HepG2 (cell line): Measurements from ENCODE around the gene RAPGEF6. TPM values are rescaled to one million over a fixed set of nuclear protein-coding genes. Genes with fewer than 3 reads are reported as not detected.

Source experiments
- ATAC-seq: fragments of 200-7000 bp; cut with Tn5 transposase; 3 replicates; pipeline ENCODE4 v1.9.1; 2020; ENCODE audit warnings: mild to moderate bottlenecking, moderate library complexity
- BruUV-seq: library from RNA; stranded (reverse); fragments of 400-500 nt; replicated peaks from 2 replicates; lab custom pipeline; 2021; lab: Mats Ljungman, UMichigan
- CTCF ChIA-PET: fragments of 300-600 bp; formaldehyde crosslinking; extraction: SDS; loops from one replicate; lab custom pipeline; 2021; ENCODE audit warnings: low total read pairs, inconsistent platforms, low intra/inter-chr PET ratio; lab: Yijun Ruan, JAX
- POLR2A ChIA-PET: fragments of 350-600 bp; sonication (Branson Sonifier 250); formaldehyde crosslinking; loops from one replicate; lab custom pipeline; 2020; ENCODE audit warnings: antibody characterized with exemption, inconsistent platforms; lab: Yijun Ruan, JAX
- DNase-seq: peaks from one replicate; pipeline ENCODE4 v3.0.0-alpha.2; 2015; ENCODE audit warnings: low spot score
- FAIRE-seq: peaks from 3 replicates; lab custom pipeline; 2011; peaks lifted over from hg19 to GRCh38; lab: Jason Lieb, UNC
- H2AFZ ChIP-seq: one replicate; pipeline ENCODE4 v1.6.1; 2011; ENCODE audit warnings: low read length, inconsistent platforms
- H3K27ac ChIP-seq: fragments of 300-600 bp; 3 replicates; pipeline ENCODE4 v1.8.0; 2011; ENCODE audit warnings: mixed run types, mild to moderate bottlenecking, mixed read lengths, low read length, inconsistent platforms; ENCODE audit not compliant: insufficient read depth; ENCODE audit errors: extremely low read length
- H3K27me3 ChIP-seq, 2 experiments: fragments of 200-600 bp in 1 of 2; 2 replicates in 1 of 2; 3 replicates in 1 of 2; pipeline versions ENCODE4 v1.6.0 to v1.8.0; 2011; ENCODE audit warnings: low read length in 2 of 2, mild to moderate bottlenecking in 2 of 2, moderate library complexity in 2 of 2, inconsistent platforms in 1 of 2; ENCODE audit not compliant: insufficient read depth in 2 of 2, control insufficient read depth in 1 of 2
- H3K36me3 ChIP-seq, 2 experiments: fragments of 200-600 bp in 1 of 2; replicated peaks in 1 of 2; 2 replicates in 1 of 2; 3 replicates in 1 of 2; pipeline versions ENCODE4 v1.5.1 to v1.8.0; 2011; ENCODE audit warnings: low read length in 2 of 2, inconsistent platforms in 1 of 2; ENCODE audit not compliant: insufficient read depth in 2 of 2, control insufficient read depth in 1 of 2
- H3K4me1 ChIP-seq: 2 replicates; pipeline ENCODE4 v1.5.1; 2012; ENCODE audit warnings: low read length, inconsistent platforms; ENCODE audit not compliant: insufficient read depth
- H3K4me2 ChIP-seq: 2 replicates; pipeline ENCODE4 v1.6.0; 2011; ENCODE audit warnings: low read depth, low read length, inconsistent platforms
- H3K4me3 ChIP-seq, 3 experiments: fragments of 200-600 bp in 1 of 3; sonication (generic), shearing (Covaris generic) in 1 of 3; replicated peaks in 1 of 3; 2 replicates each; pipeline ENCODE4 v1.5.1; 2011 to 2016; ENCODE audit warnings: low read length in 3 of 3, inconsistent platforms in 2 of 3, low read depth in 2 of 3, mild to moderate bottlenecking in 2 of 3, control low read depth in 1 of 3, mixed read lengths in 1 of 3; ENCODE audit not compliant: insufficient read depth in 1 of 3
- H3K79me2 ChIP-seq: one replicate; pipeline ENCODE4 v1.6.1; 2011; ENCODE audit warnings: low read length, inconsistent platforms; ENCODE audit not compliant: insufficient read depth
- H3K9ac ChIP-seq: 2 replicates; pipeline ENCODE4 v1.6.0; 2011; ENCODE audit warnings: mild to moderate bottlenecking, low read depth, low read length, inconsistent platforms; ENCODE audit not compliant: insufficient read depth
- H3K9me3 ChIP-seq: 2 replicates; pipeline ENCODE4 v1.5.1; 2012; ENCODE audit warnings: mild to moderate bottlenecking, low read length
- H4K20me1 ChIP-seq: 2 replicates; pipeline ENCODE4 v1.6.0; 2011; ENCODE audit warnings: inconsistent platforms, mild to moderate bottlenecking, low read length, moderate library complexity; ENCODE audit not compliant: insufficient read depth
- AGO2 ChIP-seq: fragments of 200-400 bp; formaldehyde crosslinking; optimal IDR thresholded peaks from 2 replicates; pipeline ENCODE3; 2017; ENCODE audit warnings: mild to moderate bottlenecking, low read depth, low read length, moderate library complexity
- CCDC6 ChIP-seq: sonication (generic); formaldehyde crosslinking; IDR thresholded peaks from 2 replicates; pipeline ENCODE4 v1.8.1; 2022; ENCODE audit warnings: mild to moderate bottlenecking, missing genetic modification reagents, moderate library complexity
- FOXC1 ChIP-seq: sonication (generic); formaldehyde crosslinking; IDR thresholded peaks from 2 replicates; pipeline ENCODE4 v1.8.0; 2022; ENCODE audit warnings: mild to moderate bottlenecking, missing genetic modification reagents, borderline replicate concordance
- MAFK ChIP-seq, 2 experiments: IDR thresholded peaks in 1 of 2; conservative IDR thresholded peaks in 1 of 2; 2 replicates each; pipeline ENCODE4 v1.6.1; 2011; ENCODE audit warnings: improper control_type of control experiment in 2 of 2, low read length in 2 of 2
- NCOA2 ChIP-seq: sonication (generic); formaldehyde crosslinking; IDR thresholded peaks from 2 replicates; pipeline ENCODE4 v1.8.0; 2022; ENCODE audit warnings: inconsistent platforms
- NFKB2 ChIP-seq: sonication (generic); formaldehyde crosslinking; IDR thresholded peaks from 2 replicates; pipeline ENCODE4 v1.4.0; 2020; ENCODE audit warnings: missing genetic modification reagents, borderline replicate concordance
- RAD21 ChIP-seq: fragments of 450-650 bp; formaldehyde crosslinking; IDR thresholded peaks from 2 replicates; pipeline ENCODE4 v1.5.0; 2020; ENCODE audit warnings: mild to moderate bottlenecking
- RNF219 ChIP-seq: sonication (generic); formaldehyde crosslinking; IDR thresholded peaks from 2 replicates; pipeline ENCODE4 v1.5.0; 2020; ENCODE audit warnings: mild to moderate bottlenecking, missing genetic modification reagents
- TCF12 ChIP-seq, 2 experiments: fragments of 450-650 bp in 1 of 2; sonication (generic) in 1 of 2; formaldehyde crosslinking in 1 of 2; IDR thresholded peaks; 2 replicates each; pipeline versions ENCODE4 v1.6.1 to v1.8.0; 2017 to 2022; ENCODE audit warnings: antibody characterized with exemption in 1 of 2, mild to moderate bottlenecking in 1 of 2, missing genetic modification reagents in 1 of 2, moderate library complexity in 1 of 2
- ZNF652 ChIP-seq: IDR thresholded peaks from 2 replicates; pipeline ENCODE4 v1.6.1; 2016; ENCODE audit warnings: low read depth, borderline replicate concordance
- ZNF674 ChIP-seq: sonication (generic); formaldehyde crosslinking; IDR thresholded peaks from 2 replicates; pipeline ENCODE4 v1.5.0; 2020; ENCODE audit warnings: low read depth, mild to moderate bottlenecking, missing genetic modification reagents
- ZNF782 ChIP-seq: sonication (generic); formaldehyde crosslinking; IDR thresholded peaks from 2 replicates; pipeline ENCODE4 v1.4.0; 2020; ENCODE audit warnings: missing genetic modification reagents, mild to moderate bottlenecking, borderline replicate concordance
- WGBS: methylation state at CpG from one replicate; pipeline ENCODE4 v1.1.6; 2017; ENCODE audit warnings: low lambda C conversion rate; 5-methylcytosine and 5-hydroxymethylcytosine counted together
- in situ Hi-C: cut with HindIII; loops from 2 replicates; pipeline ENCODE4 v1.10.0; 2017; ENCODE audit warnings: low pct_unique_long_range_greater_than_20kb; ENCODE audit not compliant: extremely low pct_ligation_motif_present
- intact Hi-C: fragments of 100-400 bp; cut with micrococcal nuclease; formaldehyde crosslinking; loops from one replicate; pipeline ENCODE4 v1.10.0; 2022; ENCODE audit not compliant: unreplicated experiment
- polyA plus RNA-seq, 8 experiments: library from polyadenylated mRNA; depleted of rRNA in 3 of 8; stranded (reverse) in 7 of 8; unstranded in 1 of 8; fragments of >200 nt; fragmentation: Illumina TruSeq in 4 of 8; extraction: Trizol in 4 of 8; gene quantifications; 2 replicates each; pipeline versions ENCODE4 v1.2.1 to v1.2.3, GENCODE V29; 2011 to 2016; ENCODE audit warnings: low read depth in 4 of 8, missing spikeins in 1 of 8, mixed read lengths in 1 of 8; ENCODE audit not compliant: insufficient read depth in 1 of 8
- total RNA-seq, 5 experiments: library from RNA; depleted of rRNA; stranded (reverse); fragments of >200 nt; fragmentation: Illumina TruSeq; extraction: Trizol; gene quantifications; 2 replicates each; pipeline ENCODE4 v1.2.3, GENCODE V29; 2016; ENCODE audit warnings: low read depth in 1 of 5

The RAPGEF6 gene
- total and polyA plus RNA-seq, 2 of the 13 experiments (the other 11 are each of a cell fraction or from before 2014, with no cell fraction given) = 7.7 to 24.6 TPM

GRCh38 chr5:131608597-131608996, 26.4 kb downstream of the RAPGEF6 start:
- POLR2A ChIA-PET = interaction anchor here (1.5 to 3.2 kb wide), 2 partner anchors 25 to 31 kb away, joined by 5 to 31 read pairs; no protein-coding TSS in a partner anchor
- H4K20me1 ChIP-seq = 0 out of 2 replicates have a peak, but pooled peaks cover 8% of the 10 kb centered on the region
- H3K9me3 ChIP-seq = no peaks in the 10 kb centered on the region
- WGBS = 98% methylated on average over 5 of the region's 5 CpGs
- in situ Hi-C loops = no loop called here
- H3K79me2 ChIP-seq = peaks cover 94% of the 10 kb centered on the region
- no peak overlapping the region for H3K4me3 ChIP-seq
- H3K27ac ChIP-seq = peak overlapping the region; percentile 94
- H3K4me2 ChIP-seq = no peak overlapping the region
- no peak overlapping the region for H3K9ac ChIP-seq
- H3K27me3 ChIP-seq = no peaks in the 10 kb centered on the region
- no peak overlapping the region for H2AFZ ChIP-seq
- BruUV-seq = no TSS peak
- TF ChIP-seq RAD21 (no peak), ZNF782 (CRISPR knock-in tag) (no peak), CCDC6 (CRISPR knock-in tag) (no peak), MAFK (conservative IDR thresholded peaks at IDR 0.05 in 1 of 2, IDR thresholded peaks at IDR 0.05 in 1 of 2; ENCODE audit: low read length in 2 of 2) (peak in 1 of 2 experiments; percentile 7; a peak in 1 of 4 replicates)
- TF ChIP-seq, all 625 proteins: peak for 1
- peaks cover 69% of the 10 kb centered on the region for H3K4me1 ChIP-seq
- CTCF ChIA-PET = no interaction called here
- FAIRE-seq (no peak), DNase-seq (no peak), ATAC-seq (no peak)
- 0 out of 5 replicates have a peak, but pooled peaks cover 0 to 5% of the 10 kb centered on the region in 2 experiments for H3K36me3 ChIP-seq
- intact Hi-C loops = no loop called here

- Histone ChIP-seq H3K79me2 (peaks cover 88% of the 10 kb centered on the region), H3K4me2 (no peak overlapping the region), H3K4me1 (peaks cover 65% of the 10 kb centered on the region), H3K27me3 (no peaks in the 10 kb centered on the region), H3K4me3 (no peak overlapping the region), H3K9ac (no peak overlapping the region), H2AFZ (no peak overlapping the region), H3K27ac (peak overlapping the region; percentile 94), H3K9me3 (no peaks in the 10 kb centered on the region), H3K36me3 (0 out of 5 replicates have a peak, but pooled peaks cover 0 to 6% of the 10 kb centered on the region in 2 experiments), H4K20me1 (0 out of 2 replicates have a peak, but pooled peaks cover 8% of the 10 kb centered on the region)
- POLR2A ChIA-PET = interaction anchor here (3.2 kb wide), 1 partner anchor 25 kb away, joined by 31 read pairs; no protein-coding TSS in a partner anchor
- intact Hi-C loops (no loop called here), in situ Hi-C loops (no loop called here)
- WGBS = 86% methylated on average over 4 of the region's 4 CpGs
- BruUV-seq = no TSS peak
- no peak for ATAC-seq
- CTCF ChIA-PET = no interaction called here
- TF ChIP-seq ZNF652 (CRISPR knock-in tag) (peak; percentile 40; the same call in 1 of the 2 replicates), AGO2 (no peak), ZNF674 (CRISPR knock-in tag) (no peak), RNF219 (no peak), NFKB2 (CRISPR knock-in tag) (no peak), TCF12 (IDR thresholded peaks at IDR 0.05) (no peak), TCF12 (CRISPR knock-in tag; IDR thresholded peaks at IDR 0.05) (no peak), FOXC1 (no peak), NCOA2 (CRISPR knock-in tag) (no peak)
- no peak for DNase-seq
- no peak for FAIRE-seq
Observed at GRCh38 chr5:131607903-131608540, 27.0 kb downstream of the RAPGEF6 start.
